ENCODE data around the gene TACR2. TPM values are rescaled to one million over a fixed set of nuclear protein-coding genes. Genes with fewer than 3 reads are reported as not detected.

Gene TACR2
- total and polyA plus RNA-seq, 2 of the 13 experiments (the other 11 are each of a cell fraction or from before 2014, with no cell fraction given) = 0.04 TPM; not detected in 1

DNA sequence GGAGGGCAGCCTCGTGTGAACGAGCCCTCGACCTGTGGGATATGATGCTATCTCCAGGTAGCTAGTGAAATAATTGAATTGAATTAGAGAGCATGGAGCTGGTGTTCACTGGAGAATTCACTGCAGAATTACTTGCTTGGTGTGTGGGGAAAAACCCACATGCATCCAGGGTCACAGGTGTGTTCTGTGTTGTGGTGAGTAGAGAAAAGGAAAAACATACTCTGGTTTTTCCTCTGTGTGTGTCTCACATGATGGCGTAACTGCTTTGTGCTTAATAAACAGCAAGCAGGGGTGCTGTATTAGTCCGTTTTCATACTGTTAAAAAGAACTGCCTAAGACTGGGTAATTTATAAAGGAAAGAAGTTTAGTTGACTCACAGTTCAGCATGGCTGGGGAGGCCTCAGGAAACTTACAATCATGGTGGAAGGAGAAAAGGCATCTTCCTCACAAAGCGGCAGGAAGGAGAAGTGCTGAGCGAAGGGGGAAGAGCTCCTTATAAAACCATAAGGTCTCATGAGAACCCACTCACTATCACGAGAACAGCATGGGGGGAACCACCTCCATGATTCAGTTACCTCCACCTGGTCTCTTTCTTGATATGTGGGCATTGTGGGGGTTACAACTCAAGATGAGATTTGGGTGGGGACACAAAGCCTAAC is 62.6 kb downstream of the TACR2 start:
- no peaks in the 10 kb centered on the region; a peak in 2 of 5 replicates for H3K27me3 ChIP-seq (ENCODE audit: control insufficient read depth in 1 of 2, insufficient read depth in 2 of 2, low read length in 2 of 2)
- no peak overlapping the region for H3K27ac ChIP-seq (ENCODE audit: extremely low read length, insufficient read depth, low read length)
- no peaks in the 10 kb centered on the region for H3K9me3 ChIP-seq (ENCODE audit: low read length)
- intact Hi-C loops (cut with micrococcal nuclease; ENCODE audit: unreplicated experiment) (no loop called here), in situ Hi-C loops (cut with HindIII; ENCODE audit: extremely low pct_ligation_motif_present, low pct_unique_long_range_greater_than_20kb) (no loop called here)
- CTCF ChIA-PET (ENCODE audit: low intra/inter-chr PET ratio, low total read pairs) = no interaction called here
- no peak for ATAC-seq
- H3K9ac ChIP-seq (ENCODE audit: insufficient read depth, low read depth, low read length) = no peak overlapping the region
- 44% methylated on average over 8 of the region's 8 CpGs for WGBS (ENCODE audit: low lambda C conversion rate)
- no peaks in the 10 kb centered on the region for H3K79me2 ChIP-seq (ENCODE audit: insufficient read depth, low read length)
- H3K4me2 ChIP-seq (ENCODE audit: low read depth, low read length) = no peak overlapping the region
- POLR2A ChIA-PET = no interaction called here
- no peaks in the 10 kb centered on the region for H4K20me1 ChIP-seq (ENCODE audit: insufficient read depth, low read length)
- no peak for TF ChIP-seq KDM5A (IDR thresholded peaks at IDR 0.05; ENCODE audit: borderline replicate concordance, low read length)
- no peak for TF ChIP-seq PAX8 (CRISPR knock-in tag; IDR thresholded peaks at IDR 0.05; ENCODE audit: borderline replicate concordance)
- no peak for TF ChIP-seq ZNF841 (CRISPR knock-in tag; IDR thresholded peaks at IDR 0.05; ENCODE audit: borderline replicate concordance)
- TF ChIP-seq MXD4 (CRISPR knock-in tag; IDR thresholded peaks at IDR 0.05) = no peak
- TF ChIP-seq TOPORS (CRISPR knock-in tag; IDR thresholded peaks at IDR 0.05) = no peak
- no peak overlapping the region for H3K4me3 ChIP-seq (replicated peaks in 1 of 3; ENCODE audit: insufficient read depth in 1 of 3, low read depth in 2 of 3, low read length in 3 of 3)
- FAIRE-seq = no peak
- no peak overlapping the region for H2AFZ ChIP-seq (ENCODE audit: low read length)
- no peak for DNase-seq (ENCODE audit: low spot score)
- no TSS peak for BruUV-seq (replicated peaks)
- no peaks in the 10 kb centered on the region for H3K4me1 ChIP-seq (ENCODE audit: insufficient read depth, low read length)
- no peaks in the 10 kb centered on the region for H3K36me3 ChIP-seq (replicated peaks in 1 of 2; ENCODE audit: control insufficient read depth in 1 of 2, insufficient read depth in 2 of 2, low read length in 2 of 2)

Other genes with a start within 250 kb of the TACR2 start
- gene SUPV3L1, start 236.7 kb downstream of the TACR2 start, total RNA-seq (2016; rRNA removed; fragmentation: Illumina TruSeq; extraction: Trizol) = 45.7 and 57.0 TPM in 2 replicates
- 21.7 and 28.8 TPM in 2 replicates for gene SUPV3L1, start 236.7 kb downstream of the TACR2 start, polyA plus RNA-seq (2011; rRNA removed)
- 5.1 and 12.4 TPM in 2 replicates for gene HKDC1, start 196.6 kb downstream of the TACR2 start, total RNA-seq (2016; rRNA removed; fragmentation: Illumina TruSeq; extraction: Trizol)
- gene HKDC1, start 196.6 kb downstream of the TACR2 start, polyA plus RNA-seq (2011; rRNA removed) = 8.1 and 10.1 TPM in 2 replicates
- 0.21 and 0.29 TPM in 2 replicates for gene HK1, start 138.4 kb downstream of the TACR2 start, total RNA-seq (2016; rRNA removed; fragmentation: Illumina TruSeq; extraction: Trizol)
- 1.3 and 1.5 TPM in 2 replicates for gene HK1, start 138.4 kb downstream of the TACR2 start, polyA plus RNA-seq (2011; rRNA removed)
- 0.27 and 0.34 TPM in 2 replicates for gene TSPAN15, start 34.5 kb upstream of the TACR2 start, total RNA-seq (2016; rRNA removed; fragmentation: Illumina TruSeq; extraction: Trizol)
- 3.2 and 5.1 TPM in 2 replicates for gene TSPAN15, start 34.5 kb upstream of the TACR2 start, polyA plus RNA-seq (2011; rRNA removed)
- gene NEUROG3, start 156.5 kb upstream of the TACR2 start, total RNA-seq (2016; rRNA removed; fragmentation: Illumina TruSeq; extraction: Trizol) = not detected in 2 replicates
- gene NEUROG3, start 156.5 kb upstream of the TACR2 start, polyA plus RNA-seq (2011; rRNA removed) = not detected in 2 replicates
- gene FAM241B, start 213.3 kb upstream of the TACR2 start, total RNA-seq (2016; rRNA removed; fragmentation: Illumina TruSeq; extraction: Trizol) = 1.9 and 2.0 TPM in 2 replicates
- gene FAM241B, start 213.3 kb upstream of the TACR2 start, polyA plus RNA-seq (2011; rRNA removed) = 4.0 and 5.8 TPM in 2 replicates

Data from HepG2 (cell line).